Tibial nerve (tissue), 4 donors: ENCODE measurements around the gene TUT4. TPM values are rescaled to one million over a fixed set of nuclear protein-coding genes. Genes with fewer than 3 reads are reported as not detected.

ENCODE experiments used
- DNase-seq, 2 donors: peaks; one replicate each; pipeline ENCODE4 v3.0.0-alpha.2; 2019; ENCODE audit warnings: low spot score in 2 of 2
- H3K27ac ChIP-seq, 4 donors: fragments of 200-600 bp; sonication (generic) in 3 of 4; one replicate each; pipeline ENCODE4 v1.5.1; 2017 to 2019; ENCODE audit warnings: mild to moderate bottlenecking in 1 of 4
- H3K27me3 ChIP-seq, 2 donors: fragments of 200-600 bp; sonication (generic) in 1 of 2; one replicate each; pipeline versions ENCODE4 v1.5.1 to v1.6.0; 2017 to 2019
- H3K36me3 ChIP-seq, 3 donors: fragments of 200-600 bp; sonication (generic); one replicate each; pipeline ENCODE4 v1.5.1; 2018 to 2019
- H3K4me1 ChIP-seq, 4 donors: fragments of 200-600 bp; sonication (generic) in 3 of 4; one replicate each; pipeline ENCODE4 v1.5.1; 2017 to 2019
- H3K4me3 ChIP-seq, 4 donors: fragments of 200-600 bp; sonication (generic) in 3 of 4; one replicate each; pipeline ENCODE4 v1.5.1; 2017 to 2019; ENCODE audit warnings: mild to moderate bottlenecking in 1 of 4, moderate library complexity in 1 of 4
- H3K9me3 ChIP-seq, 4 donors: fragments of 200-600 bp; sonication (generic) in 3 of 4; one replicate each; pipeline ENCODE4 v1.5.1; 2017 to 2019
- CTCF ChIP-seq, 5 experiments: fragments of 200-600 bp in 3 of 5; fragments of 450-650 bp in 2 of 5; sonication (generic) in 3 of 5; IDR thresholded peaks; one replicate each; pipeline ENCODE4 v1.5.1; 2016 to 2019; ENCODE audit warnings: antibody characterized with exemption in 5 of 5, mild to moderate bottlenecking in 3 of 5, moderate library complexity in 2 of 5
- EP300 ChIP-seq, 2 donors: sonication (generic); formaldehyde crosslinking; IDR thresholded peaks; one replicate each; pipeline ENCODE4 v1.6.1; 2017; ENCODE audit warnings: antibody characterized with exemption in 2 of 2, mild to moderate bottlenecking in 1 of 2
- POLR2A ChIP-seq, 2 donors: fragments of 450-650 bp; IDR thresholded peaks; one replicate each; pipeline ENCODE4 v1.6.1; 2017; ENCODE audit warnings: antibody characterized with exemption in 2 of 2, mild to moderate bottlenecking in 2 of 2, moderate library complexity in 2 of 2
- WGBS, 2 donors: methylation state at CpG; one replicate each; pipeline ENCODE4 v1.1.5; 2018; 5-methylcytosine and 5-hydroxymethylcytosine counted together
- total RNA-seq, 4 donors: library from RNA; depleted of rRNA; stranded (reverse); fragments of >200 nt; gene quantifications; one replicate each; pipeline ENCODE4 v1.1.0, GENCODE V29; 2016

TUT4 gene
- total RNA-seq, 4 donors from 2014 or later: 78.1 to 127 (median 82.3) TPM

GRCh38 chr1:52469108-52469507, 83.8 kb downstream of the TUT4 start:
- H3K27me3 ChIP-seq: no peaks in the 10 kb centered on the region
- H3K9me3 ChIP-seq: no peaks in the 10 kb centered on the region
- TF ChIP-seq EP300 (IDR thresholded peaks at IDR 0.05): no peak
- no peak for TF ChIP-seq CTCF (IDR thresholded peaks at IDR 0.05)
- TF ChIP-seq POLR2A (IDR thresholded peaks at IDR 0.05): no peak
- peaks cover 0 to 3% (median 0%) of the 10 kb centered on the region in 4 donors for H3K4me1 ChIP-seq
- whole genome bisulfite sequencing, 2 donors: 92 to 98% methylated on average over 2 of the region's 2 CpGs
- no peak overlapping the region for H3K27ac ChIP-seq
- no peak for DNase-seq
- H3K4me3 ChIP-seq: no peak overlapping the region
- peaks cover 0 to 44% (median 0%) of the 10 kb centered on the region in 3 donors for H3K36me3 ChIP-seq

GRCh38 chr1:52463891-52464290, 89.0 kb downstream of the TUT4 start:
- peaks cover 0 to 2% of the 10 kb centered on the region in 2 donors for H3K27me3 ChIP-seq
- TF ChIP-seq EP300 (IDR thresholded peaks at IDR 0.05) (no peak), POLR2A (IDR thresholded peaks at IDR 0.05) (no peak), CTCF (IDR thresholded peaks at IDR 0.05) (no peak)
- peaks cover 0 to 52% (median 0%) of the 10 kb centered on the region in 3 donors for H3K36me3 ChIP-seq
- DNase-seq: no peak
- no peak overlapping the region for H3K4me3 ChIP-seq
- 88 to 94% methylated on average over 5 of the region's 5 CpGs for WGBS, 2 donors
- no peak overlapping the region for H3K27ac ChIP-seq
- H3K9me3 ChIP-seq: no peaks in the 10 kb centered on the region
- H3K4me1 ChIP-seq: no peaks in the 10 kb centered on the region

DNA sequence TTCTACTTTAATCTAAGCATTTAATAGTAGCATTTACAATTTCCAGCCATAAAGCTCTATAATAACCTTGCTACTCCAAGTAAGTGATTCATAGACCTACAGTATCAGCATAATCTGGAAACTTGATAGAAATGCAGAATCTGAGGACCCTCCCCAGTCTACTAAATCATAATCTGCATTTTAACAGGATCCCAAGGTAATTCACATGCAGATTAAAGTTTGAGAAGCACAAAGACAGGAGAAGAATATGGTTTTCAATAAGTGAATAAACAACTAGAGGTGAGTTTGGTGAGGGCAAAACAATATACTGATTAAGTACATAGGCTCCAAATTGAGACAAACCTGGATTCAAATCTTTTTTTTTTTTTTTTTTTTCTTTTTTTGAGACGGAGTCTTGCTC, 91.1 kb downstream of the TUT4 start:
- Histone ChIP-seq H3K4me3 (no peak overlapping the region), H3K27me3 (peaks cover 0 to 2% of the 10 kb centered on the region in 2 donors), H3K4me1 (no peaks in the 10 kb centered on the region), H3K9me3 (no peaks in the 10 kb centered on the region), H3K27ac (no peak overlapping the region), H3K36me3 (peaks cover 0 to 67% (median 0%) of the 10 kb centered on the region in 3 donors)
- 86 to 92% methylated on average over 1 of the region's 1 CpG for WGBS, 2 donors
- no peak for DNase-seq
- no peak for TF ChIP-seq EP300 (IDR thresholded peaks at IDR 0.05)
- TF ChIP-seq POLR2A (IDR thresholded peaks at IDR 0.05): no peak
- no peak for TF ChIP-seq CTCF (IDR thresholded peaks at IDR 0.05)

GRCh38 chr1:52460694-52461093, 92.2 kb downstream of the TUT4 start:
- no peaks in the 10 kb centered on the region for H3K4me1 ChIP-seq
- DNase-seq: no peak
- peaks cover 0 to 62% (median 0%) of the 10 kb centered on the region in 3 donors for H3K36me3 ChIP-seq
- peaks cover 0 to 2% of the 10 kb centered on the region in 2 donors for H3K27me3 ChIP-seq
- H3K27ac ChIP-seq: no peak overlapping the region
- TF ChIP-seq CTCF (IDR thresholded peaks at IDR 0.05) (no peak), POLR2A (IDR thresholded peaks at IDR 0.05) (no peak), EP300 (IDR thresholded peaks at IDR 0.05) (no peak)
- 97 to 100% methylated on average over 1 of the region's 1 CpG for WGBS, 2 donors
- H3K9me3 ChIP-seq: no peaks in the 10 kb centered on the region
- H3K4me3 ChIP-seq: no peak overlapping the region

GRCh38 chr1:52455686-52456085, 97.2 kb downstream of the TUT4 start:
- Histone ChIP-seq H3K36me3 (peaks cover 0 to 74% (median 0%) of the 10 kb centered on the region in 3 donors), H3K9me3 (no peaks in the 10 kb centered on the region), H3K4me1 (no peaks in the 10 kb centered on the region), H3K27ac (no peak overlapping the region), H3K4me3 (no peak overlapping the region), H3K27me3 (peaks cover 0 to 2% of the 10 kb centered on the region in 2 donors)
- no peak for DNase-seq
- TF ChIP-seq CTCF (IDR thresholded peaks at IDR 0.05): no peak
- no peak for TF ChIP-seq POLR2A (IDR thresholded peaks at IDR 0.05)
- TF ChIP-seq EP300 (IDR thresholded peaks at IDR 0.05): no peak
- WGBS, 2 donors: 96 to 98% methylated on average over 2 of the region's 2 CpGs
